ENCODE results near the gene DGKD. TPM values are rescaled to one million over a fixed set of nuclear protein-coding genes. Genes with fewer than 3 reads are reported as not detected.

DGKD gene
- total RNA-seq, 1 donor from 2014 or later, result 69.3 TPM

- no peak overlapping the region for H3K4me3 ChIP-seq
- TF ChIP-seq CTCF (IDR thresholded peaks at IDR 0.05), result no peak
- H3K27ac ChIP-seq, result no peak overlapping the region
- H3K4me1 ChIP-seq, result peaks cover 16% of the 10 kb centered on the region
- H3K36me3 ChIP-seq, result peaks cover 8% of the 10 kb centered on the region
- H3K27me3 ChIP-seq (ENCODE audit: low read depth), result no peaks in the 10 kb centered on the region
- intact Hi-C loops (cut with DNase I), result no loop called here
- DNase-seq (no peak), ATAC-seq (no peak)
- no peaks in the 10 kb centered on the region for H3K9me3 ChIP-seq
Observed at GRCh38 chr2:233380995-233381637, 26.8 kb downstream of the DGKD start.

- TF ChIP-seq CTCF (IDR thresholded peaks at IDR 0.05), result no peak
- intact Hi-C loops (cut with DNase I), result no loop called here
- Histone ChIP-seq H3K36me3 (peaks cover 6% of the 10 kb centered on the region), H3K9me3 (no peaks in the 10 kb centered on the region), H3K4me1 (peaks cover 21% of the 10 kb centered on the region), H3K27me3 (ENCODE audit: low read depth) (no peaks in the 10 kb centered on the region), H3K4me3 (no peak overlapping the region), H3K27ac (no peak overlapping the region)
- peak in 1 of 2 donors; percentile 42 for ATAC-seq
- DNase-seq, result no peak
Observed at GRCh38 chr2:233381638-233381995, 27.3 kb downstream of the DGKD start.

DNA sequence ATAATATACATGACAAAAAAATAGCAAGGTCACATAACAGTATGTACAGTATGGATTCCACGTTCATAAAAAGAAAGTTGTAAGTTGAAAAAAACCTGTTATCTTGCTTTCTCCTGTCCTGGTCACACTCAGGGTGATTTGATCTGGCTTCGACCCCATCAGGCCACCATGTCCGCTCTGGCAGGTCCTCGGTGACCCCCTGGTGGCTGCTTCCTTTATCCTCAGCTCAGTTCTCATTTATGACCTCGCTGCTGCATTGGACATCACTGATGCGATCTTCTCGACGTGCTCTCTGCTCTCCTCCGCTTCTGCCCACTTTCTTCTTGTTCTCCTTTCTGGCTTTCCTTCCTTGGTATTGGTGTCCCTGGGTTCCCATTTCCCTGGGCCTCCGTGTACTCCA, 29.7 kb downstream of the DGKD start:
- ATAC-seq, result no peak
- Histone ChIP-seq H3K4me1 (peaks cover 41% of the 10 kb centered on the region), H3K9me3 (no peaks in the 10 kb centered on the region), H3K36me3 (peaks cover 3% of the 10 kb centered on the region), H3K4me3 (no peak overlapping the region), H3K27ac (no peak overlapping the region), H3K27me3 (ENCODE audit: low read depth) (no peaks in the 10 kb centered on the region)
- intact Hi-C loops (cut with DNase I), result no loop called here
- no peak for TF ChIP-seq CTCF (IDR thresholded peaks at IDR 0.05)
- no peak for DNase-seq

DNA sequence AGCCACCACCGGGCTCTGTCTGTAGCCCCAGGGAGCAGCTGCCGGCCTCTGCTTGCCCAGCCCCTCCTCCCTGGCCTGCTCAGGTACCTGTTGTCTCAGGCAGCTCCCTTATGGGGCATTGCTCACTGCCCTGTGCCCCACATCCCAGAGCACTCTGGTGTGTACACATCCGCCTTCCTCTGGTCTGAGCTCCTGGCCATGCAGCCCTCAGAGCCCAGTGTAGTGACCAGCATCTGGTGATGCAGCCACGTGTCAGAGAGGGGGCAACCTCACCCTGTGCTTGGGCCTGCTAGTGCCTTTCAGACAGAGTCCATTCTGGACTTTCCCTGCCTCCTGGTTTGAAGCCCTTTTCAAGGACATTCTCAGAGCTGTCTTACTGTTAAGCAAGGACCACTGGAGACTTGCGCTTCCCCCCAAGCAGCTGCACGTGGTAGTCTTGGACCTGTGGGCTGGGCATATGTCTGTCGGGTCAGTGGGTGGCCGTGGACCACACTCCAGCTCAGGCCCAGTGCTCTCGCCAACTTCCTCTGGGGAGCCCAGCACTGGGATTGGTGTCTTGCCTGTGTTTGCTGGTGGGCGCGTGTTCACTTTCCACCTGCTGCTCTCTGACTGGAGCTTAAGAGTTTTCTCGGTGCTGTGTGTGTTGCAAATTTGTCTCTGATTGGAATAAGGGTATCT, 30.7 kb downstream of the DGKD start:
- ATAC-seq (peak; percentile 26 to 36), DNase-seq (no peak)
- H3K4me3 ChIP-seq, result no peak overlapping the region
- H3K4me1 ChIP-seq, result peaks cover 41% of the 10 kb centered on the region
- intact Hi-C loops (cut with DNase I), result no loop called here
- peaks cover 12% of the 10 kb centered on the region for H3K36me3 ChIP-seq
- peak overlapping the region; percentile 0 for H3K27ac ChIP-seq
- H3K9me3 ChIP-seq, result no peaks in the 10 kb centered on the region
- H3K27me3 ChIP-seq (ENCODE audit: low read depth), result no peaks in the 10 kb centered on the region
- no peak for TF ChIP-seq CTCF (IDR thresholded peaks at IDR 0.05)

DNA sequence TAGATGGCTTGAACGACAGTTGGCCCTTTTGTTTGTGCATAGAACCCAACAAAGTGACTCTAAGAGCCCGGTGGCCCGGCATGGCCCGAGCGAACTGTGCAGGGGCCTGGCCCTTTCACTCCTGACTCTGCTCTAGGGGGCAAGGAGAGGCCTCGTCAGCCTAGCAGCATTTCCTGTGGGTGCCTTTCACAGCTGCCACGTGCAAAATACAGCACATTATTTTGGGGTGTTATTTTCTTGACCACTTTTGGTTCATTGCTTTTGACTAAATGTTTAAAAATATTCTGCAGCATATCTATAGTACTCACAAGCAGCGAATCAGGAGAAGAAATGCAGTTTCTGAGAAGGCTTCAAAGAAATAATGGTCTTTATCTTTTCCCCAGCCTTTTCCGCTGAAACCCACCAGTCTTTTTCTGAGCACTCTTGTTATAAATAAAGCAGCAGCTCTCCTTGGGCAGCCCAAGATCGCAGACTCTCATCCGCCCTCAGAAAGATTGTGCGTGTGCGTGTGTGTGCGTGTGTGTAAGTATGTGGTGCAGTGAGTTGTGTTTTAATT, 31.3 kb downstream of the DGKD start:
- intact Hi-C loops (cut with DNase I), result no loop called here
- peaks cover 41% of the 10 kb centered on the region for H3K4me1 ChIP-seq
- H3K36me3 ChIP-seq, result peaks cover 18% of the 10 kb centered on the region
- DNase-seq, result no peak
- peak overlapping the region; percentile 0 for H3K27ac ChIP-seq
- no peaks in the 10 kb centered on the region for H3K27me3 ChIP-seq (ENCODE audit: low read depth)
- no peak for ATAC-seq
- no peak overlapping the region for H3K4me3 ChIP-seq
- no peaks in the 10 kb centered on the region for H3K9me3 ChIP-seq
- TF ChIP-seq CTCF (IDR thresholded peaks at IDR 0.05), result no peak

Data from lower lobe of right lung (tissue), 2 donors.